NAMALWA (cell line): ENCODE data around the gene TSSC4.

Experiments used
- DNase-seq: peaks from one replicate; pipeline ENCODE4 v3.0.0-alpha.2; 2015; ENCODE audit warnings: low spot score

Gene TSSC4

GRCh38 chr11:2386591-2386990 lies 14.0 kb upstream of the TSSC4 start:
- DNase-seq, result peak; percentile 45

DNA sequence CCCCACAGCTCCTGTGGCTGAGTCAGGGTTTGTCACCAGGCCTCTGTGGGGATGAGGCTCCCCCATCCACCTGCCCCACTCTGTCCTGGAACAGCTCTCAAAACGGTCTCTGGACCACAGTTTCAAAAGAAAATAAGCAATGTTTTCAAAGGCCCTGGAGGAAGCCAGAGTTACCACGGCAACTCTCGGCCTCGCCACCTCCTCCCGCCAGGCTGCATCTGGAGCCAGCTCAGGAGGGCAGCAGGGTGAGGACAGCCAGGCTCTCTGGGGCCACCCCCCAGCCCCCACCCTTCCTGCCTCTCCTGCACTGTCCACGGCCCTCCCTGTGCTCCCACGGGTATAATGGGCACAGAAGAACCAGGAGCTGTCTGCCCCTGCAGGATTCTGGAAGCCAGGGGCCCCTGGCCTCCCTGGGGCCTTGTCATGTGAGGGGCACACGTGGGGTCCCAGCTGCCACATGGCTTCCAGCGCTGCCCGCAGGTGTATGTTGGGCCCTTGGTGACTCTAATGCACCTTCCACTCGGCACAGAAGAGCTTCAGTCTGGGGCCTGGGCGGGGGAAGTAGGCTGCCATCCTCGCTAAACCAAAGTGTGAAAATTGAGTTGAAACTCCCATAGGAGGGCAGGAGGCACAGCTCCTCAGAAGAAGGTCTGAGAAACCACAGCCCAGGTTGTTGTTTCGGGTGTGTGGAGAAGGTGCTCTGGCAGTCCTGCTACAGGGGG lies 13.1 kb upstream of the TSSC4 start:
- DNase-seq, result peak; percentile 86

- DNase-seq, result peak; percentile 45
These were observed 11.8 kb upstream of the TSSC4 start for GRCh38 chr11:2388431-2389376.

GRCh38 chr11:2389377-2390026 lies 11.0 kb upstream of the TSSC4 start:
- peak; percentile 81 for DNase-seq

DNA sequence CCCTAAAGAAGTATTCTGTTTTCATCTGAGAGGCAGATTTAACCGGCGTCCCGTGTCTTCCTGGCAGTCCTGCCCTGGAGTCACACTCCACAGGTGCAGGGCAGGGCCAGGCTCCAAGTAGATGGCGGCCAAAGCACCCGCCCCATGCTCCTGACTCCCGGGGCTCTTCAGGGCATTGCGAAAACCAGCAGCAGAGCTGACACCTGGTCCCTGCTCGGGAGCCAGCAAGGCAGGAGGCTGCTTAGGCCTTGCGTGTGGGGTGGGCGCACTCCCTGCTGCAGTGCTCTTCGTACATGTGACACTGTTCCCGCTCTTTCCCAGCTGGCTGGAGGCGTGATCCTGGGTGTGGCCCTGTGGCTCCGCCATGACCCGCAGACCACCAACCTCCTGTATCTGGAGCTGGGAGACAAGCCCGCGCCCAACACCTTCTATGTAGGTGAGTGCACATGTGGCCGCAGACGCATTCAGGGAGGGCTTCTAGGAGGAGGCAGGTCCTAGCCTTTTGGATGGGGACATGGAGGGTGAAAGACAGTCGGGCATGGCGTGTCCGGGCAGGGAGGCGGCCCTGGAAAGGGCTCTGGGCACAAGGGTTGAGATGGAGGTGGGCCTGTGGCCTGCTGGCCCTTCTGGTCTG lies 10.3 kb upstream of the TSSC4 start:
- peak; percentile 62 for DNase-seq

DNA sequence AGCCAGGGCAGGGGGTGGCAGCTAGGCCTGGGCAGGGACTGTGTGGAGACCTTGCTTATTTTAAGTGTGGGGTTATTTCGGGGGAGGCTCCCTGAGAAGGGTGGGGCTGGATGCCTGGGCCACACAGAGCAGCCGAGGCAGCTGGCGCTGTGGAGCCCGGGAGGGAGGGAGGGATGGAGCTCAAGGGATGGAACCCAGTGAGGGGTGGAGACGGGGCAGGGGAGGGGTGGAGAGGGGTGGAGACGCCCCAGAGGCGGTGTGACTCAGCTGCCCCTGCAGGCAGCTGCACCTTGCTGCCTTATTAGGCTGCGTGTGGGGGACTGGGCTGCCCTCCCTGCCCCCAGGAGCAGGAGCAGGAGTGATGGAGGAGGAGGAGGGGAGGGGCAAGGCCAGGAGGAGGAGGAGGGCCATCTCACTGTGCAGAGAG lies 9.8 kb upstream of the TSSC4 start:
- peak; percentile 78 for DNase-seq

DNA sequence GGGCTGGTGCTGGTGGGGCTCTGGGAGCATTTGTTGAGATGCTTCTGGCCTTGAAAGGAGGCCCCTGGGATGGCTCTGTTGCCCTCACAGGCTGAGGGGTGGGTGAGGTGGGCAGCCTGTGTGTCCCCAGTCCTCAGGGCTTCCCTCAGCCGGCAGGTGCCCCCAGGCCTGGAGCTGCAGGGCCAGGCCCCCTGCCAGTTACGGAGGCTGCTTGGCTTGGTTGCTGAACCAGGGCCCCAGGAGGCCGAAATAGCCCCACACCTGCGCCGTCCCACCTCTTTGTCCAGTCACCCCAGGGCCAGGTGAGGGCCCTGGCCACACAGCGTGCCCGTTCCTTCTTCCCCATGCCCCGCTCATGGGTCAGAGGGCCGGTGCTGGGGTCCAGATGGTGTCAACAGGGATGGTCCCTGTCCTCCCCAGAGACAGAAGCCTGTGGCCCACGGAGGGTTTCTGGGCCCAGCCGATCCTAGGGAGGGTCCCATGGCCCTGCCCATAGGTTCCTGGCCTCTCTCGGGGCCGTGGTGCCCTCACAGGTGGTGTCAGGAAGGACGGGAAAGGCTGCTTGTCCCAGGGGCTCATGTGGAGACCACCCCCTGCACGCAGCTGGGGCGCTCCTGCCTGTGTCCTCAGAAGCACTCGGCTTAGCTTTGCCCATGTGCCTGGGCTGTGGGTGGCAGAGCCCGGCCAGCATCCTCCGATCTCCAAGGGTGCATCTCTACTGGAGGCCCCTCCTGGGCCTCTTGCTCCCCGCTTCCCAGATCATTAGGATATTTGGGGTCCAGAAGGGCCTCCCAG lies 9.2 kb upstream of the TSSC4 start:
- DNase-seq, result no peak

GRCh38 chr11:2392241-2392959 lies 8.2 kb upstream of the TSSC4 start:
- DNase-seq, result no peak

DNA sequence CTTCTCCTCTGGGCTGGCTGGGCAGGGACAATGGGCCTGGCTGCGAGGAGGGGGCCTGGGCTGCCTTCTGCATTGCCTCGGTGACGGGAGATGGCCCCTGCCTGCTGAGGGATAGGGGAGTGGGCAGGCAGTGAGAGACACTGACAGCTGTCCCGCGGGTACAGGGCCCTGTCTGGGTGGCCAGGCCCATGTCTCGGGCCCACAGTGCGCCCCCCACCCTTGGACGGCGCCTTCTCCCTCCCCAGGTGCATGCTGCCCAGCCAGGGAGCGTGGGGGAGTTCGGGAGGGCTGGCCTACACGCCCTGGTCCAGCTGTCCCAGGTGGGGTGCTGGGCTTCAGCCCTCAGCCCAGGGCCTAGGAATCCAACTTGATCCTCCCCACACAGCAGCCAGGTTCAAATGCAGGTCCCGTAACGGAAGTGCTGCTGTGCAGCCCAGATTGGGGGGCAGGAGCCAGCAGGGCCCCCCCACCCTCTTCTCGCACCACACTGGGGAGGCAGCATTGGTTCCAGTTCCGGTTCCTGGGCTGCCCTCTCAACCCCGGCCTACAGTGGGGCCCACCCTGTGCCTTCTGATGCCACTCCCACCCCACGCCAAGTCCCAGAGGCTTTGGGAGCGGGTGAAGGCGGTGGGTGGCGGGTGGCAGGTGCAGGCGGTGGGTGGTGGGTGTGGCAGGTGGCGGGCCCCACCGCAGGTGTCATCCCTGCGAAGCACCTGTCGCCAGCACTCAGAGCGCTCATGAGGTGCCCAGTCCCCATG lies 7.3 kb upstream of the TSSC4 start:
- DNase-seq, result peak; percentile 82

GRCh38 chr11:2393941-2394817 lies 6.4 kb upstream of the TSSC4 start:
- DNase-seq, result peak; percentile 78

DNA sequence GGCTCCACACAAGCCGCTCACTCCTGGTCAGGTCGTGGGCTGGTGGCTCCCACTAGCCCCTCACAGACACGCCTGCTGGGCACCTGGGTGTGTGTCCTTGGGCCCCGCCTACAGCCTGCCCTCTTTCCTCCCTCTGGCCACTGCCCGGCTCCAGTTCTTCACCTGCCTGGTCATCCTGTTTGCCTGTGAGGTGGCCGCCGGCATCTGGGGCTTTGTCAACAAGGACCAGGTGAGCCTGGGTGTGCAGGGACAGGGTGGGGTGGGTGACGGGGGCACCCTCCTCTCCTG lies 5.8 kb upstream of the TSSC4 start:
- DNase-seq, result no peak

- no peak for DNase-seq
These were observed 5.3 kb upstream of the TSSC4 start for GRCh38 chr11:2395211-2395730.

- no peak for DNase-seq
These were observed 4.7 kb upstream of the TSSC4 start for GRCh38 chr11:2395856-2396255.

GRCh38 chr11:2396471-2396870 lies 4.1 kb upstream of the TSSC4 start:
- no peak for DNase-seq

DNA sequence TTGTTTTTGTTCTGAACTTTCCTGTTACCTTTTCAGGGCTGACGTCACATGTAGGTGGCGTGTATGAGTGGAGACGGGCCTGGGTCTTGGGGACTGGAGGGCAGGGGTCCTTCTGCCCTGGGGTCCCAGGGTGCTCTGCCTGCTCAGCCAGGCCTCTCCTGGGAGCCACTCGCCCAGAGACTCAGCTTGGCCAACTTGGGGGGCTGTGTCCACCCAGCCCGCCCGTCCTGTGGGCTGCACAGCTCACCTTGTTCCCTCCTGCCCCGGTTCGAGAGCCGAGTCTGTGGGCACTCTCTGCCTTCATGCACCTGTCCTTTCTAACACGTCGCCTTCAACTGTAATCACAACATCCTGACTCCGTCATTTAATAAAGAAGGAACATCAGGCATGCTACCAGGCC lies 3.5 kb upstream of the TSSC4 start:
- no peak for DNase-seq

- DNase-seq, result no peak
These were observed 1.7 kb upstream of the TSSC4 start for GRCh38 chr11:2398664-2399355.

- DNase-seq, result no peak
These were observed 972 bp upstream of the TSSC4 start for GRCh38 chr11:2399488-2400068.
